Thyroid gland (tissue), 4 donors: ENCODE data around the gene OR52E1. TPM values are rescaled to one million over a fixed set of nuclear protein-coding genes. Genes with fewer than 3 reads are reported as not detected.

Experiments
- DNase-seq, 2 donors: peaks; one replicate each; pipeline ENCODE4 v3.0.0-alpha.2; 2019
- H3K27ac ChIP-seq, 3 donors: fragments of 200-600 bp; sonication (generic); 1 replicate in 2 of 3; 2 replicates in 1 of 3; pipeline ENCODE4 v1.5.1; 2016 to 2019; ENCODE audit warnings: mild to moderate bottlenecking in 1 of 3, moderate library complexity in 1 of 3
- H3K27me3 ChIP-seq: fragments of 200-600 bp; sonication (generic); one replicate; pipeline ENCODE4 v1.5.1; 2019
- H3K36me3 ChIP-seq, 2 donors: fragments of 200-600 bp; sonication (generic); one replicate each; pipeline ENCODE4 v1.5.1; 2016 to 2019
- H3K4me1 ChIP-seq, 2 donors: fragments of 200-600 bp; sonication (generic); one replicate each; pipeline ENCODE4 v1.5.1; 2017 to 2019
- H3K4me3 ChIP-seq, 3 donors: fragments of 200-600 bp; sonication (generic); replicated peaks in 1 of 3; 1 replicate in 2 of 3; 2 replicates in 1 of 3; pipeline ENCODE4 v1.5.1; 2016; ENCODE audit warnings: mild to moderate bottlenecking in 1 of 3
- H3K9me3 ChIP-seq: fragments of 200-600 bp; sonication (generic); one replicate; pipeline ENCODE4 v1.5.1; 2017
- CTCF ChIP-seq, 6 experiments: fragments of 200-600 bp in 3 of 6; fragments of 450-650 bp in 3 of 6; sonication (generic) in 3 of 6; IDR thresholded peaks; one replicate each; pipeline ENCODE4 v1.5.1; 2016 to 2019; ENCODE audit warnings: antibody characterized with exemption in 6 of 6, mild to moderate bottlenecking in 2 of 6, inconsistent platforms in 1 of 6, moderate library complexity in 1 of 6
- POLR2A ChIP-seq, 2 donors: fragments of 450-650 bp; IDR thresholded peaks; one replicate each; pipeline ENCODE4 v1.6.1; 2017; ENCODE audit warnings: antibody characterized with exemption in 2 of 2, mild to moderate bottlenecking in 2 of 2, moderate library complexity in 1 of 2
- WGBS, 2 donors: methylation state at CpG; one replicate each; pipeline ENCODE4 v1.1.5; 2017; 5-methylcytosine and 5-hydroxymethylcytosine counted together
- intact Hi-C: fragments of 100-400 bp; cut with DNase I; formaldehyde crosslinking; loops from one replicate; pipeline ENCODE4 v1.15.1; 2023
- total RNA-seq, 4 donors: library from RNA; depleted of rRNA; stranded (reverse); fragments of >200 nt; gene quantifications; one replicate each; pipeline ENCODE4 v1.2.3, GENCODE V29; 2016

Gene OR52E1
- total RNA-seq, 4 donors from 2014 or later = not detected

GRCh38 chr11:5103066-5103465, 33.7 kb downstream of the OR52E1 start:
- H3K4me1 ChIP-seq = no peaks in the 10 kb centered on the region
- no peaks in the 10 kb centered on the region for H3K27me3 ChIP-seq
- no peaks in the 10 kb centered on the region for H3K9me3 ChIP-seq
- TF ChIP-seq POLR2A (IDR thresholded peaks at IDR 0.05) (no peak), CTCF (IDR thresholded peaks at IDR 0.05) (no peak)
- intact Hi-C loops = no loop called here
- no peaks in the 10 kb centered on the region for H3K36me3 ChIP-seq
- DNase-seq = no peak
- no peak overlapping the region for H3K27ac ChIP-seq
- no peak overlapping the region for H3K4me3 ChIP-seq

- TF ChIP-seq POLR2A (IDR thresholded peaks at IDR 0.05) = no peak
- Histone ChIP-seq H3K27ac (no peak overlapping the region), H3K36me3 (no peaks in the 10 kb centered on the region), H3K9me3 (no peaks in the 10 kb centered on the region), H3K27me3 (no peaks in the 10 kb centered on the region), H3K4me3 (no peak overlapping the region), H3K4me1 (no peaks in the 10 kb centered on the region)
- 78 to 81% methylated on average over 3 of the region's 3 CpGs for WGBS, 2 donors
- intact Hi-C loops = no loop called here
- no peak for DNase-seq
Observed at GRCh38 chr11:5107285-5107684, 37.9 kb downstream of the OR52E1 start.

- 76 to 79% methylated on average over 3 of the region's 3 CpGs for WGBS, 2 donors
- intact Hi-C loops = no loop called here
- Histone ChIP-seq H3K9me3 (no peaks in the 10 kb centered on the region), H3K27ac (no peak overlapping the region), H3K4me1 (no peaks in the 10 kb centered on the region), H3K4me3 (no peak overlapping the region), H3K27me3 (no peaks in the 10 kb centered on the region), H3K36me3 (no peaks in the 10 kb centered on the region)
- no peak for DNase-seq
- TF ChIP-seq CTCF (IDR thresholded peaks at IDR 0.05) (no peak), POLR2A (IDR thresholded peaks at IDR 0.05) (no peak)
Observed at GRCh38 chr11:5115339-5115738, 46.0 kb downstream of the OR52E1 start.

GRCh38 chr11:5117588-5117987, 48.2 kb downstream of the OR52E1 start:
- intact Hi-C loops = no loop called here
- DNase-seq = no peak
- no peaks in the 10 kb centered on the region for H3K27me3 ChIP-seq
- H3K27ac ChIP-seq = no peak overlapping the region
- TF ChIP-seq CTCF (IDR thresholded peaks at IDR 0.05) = no peak
- no peak for TF ChIP-seq POLR2A (IDR thresholded peaks at IDR 0.05)
- H3K4me3 ChIP-seq = no peak overlapping the region
- H3K36me3 ChIP-seq = no peaks in the 10 kb centered on the region
- no peaks in the 10 kb centered on the region for H3K4me1 ChIP-seq
- no peaks in the 10 kb centered on the region for H3K9me3 ChIP-seq

- H3K36me3 ChIP-seq = no peaks in the 10 kb centered on the region
- DNase-seq = no peak
- intact Hi-C loops = no loop called here
- no peaks in the 10 kb centered on the region for H3K9me3 ChIP-seq
- TF ChIP-seq POLR2A (IDR thresholded peaks at IDR 0.05) (no peak), CTCF (IDR thresholded peaks at IDR 0.05) (no peak)
- 87 to 93% methylated on average over 1 of the region's 1 CpG for whole genome bisulfite sequencing, 2 donors
- no peaks in the 10 kb centered on the region for H3K27me3 ChIP-seq
- H3K4me3 ChIP-seq = no peak overlapping the region
- H3K4me1 ChIP-seq = no peaks in the 10 kb centered on the region
- no peak overlapping the region for H3K27ac ChIP-seq
Observed at GRCh38 chr11:5118893-5119292, 49.5 kb downstream of the OR52E1 start.

Other genes starting within 250 kb of the OR52E1 start
- gene OR51F2, start 248.3 kb upstream of the OR52E1 start, total RNA-seq = not detected
- under 1 TPM in 1 of 4 donors, not detected in 3; 0.27 TPM for gene OR51S1, start 220.4 kb upstream of the OR52E1 start, total RNA-seq
- not detected for gene OR51T1, start 187.7 kb upstream of the OR52E1 start, total RNA-seq
- gene OR51A7, start 165.8 kb upstream of the OR52E1 start, total RNA-seq = not detected
- gene OR51G2, start 150.2 kb upstream of the OR52E1 start, total RNA-seq = not detected
- gene OR51G1, start 145.2 kb upstream of the OR52E1 start, total RNA-seq = not detected
- not detected for gene OR51A4, start 122.0 kb upstream of the OR52E1 start, total RNA-seq
- not detected for gene OR51A2, start 113.9 kb upstream of the OR52E1 start, total RNA-seq
- not detected for gene OR51L1, start 74.7 kb upstream of the OR52E1 start, total RNA-seq
- not detected for gene OR52J3, start 23.0 kb upstream of the OR52E1 start, total RNA-seq
- not detected for gene OR52E2, start 9.9 kb upstream of the OR52E1 start, total RNA-seq
- not detected for gene OR52A5, start 68.8 kb downstream of the OR52E1 start, total RNA-seq
- not detected for gene OR52A1, start 85.2 kb downstream of the OR52E1 start, total RNA-seq
- gene OR51V1, start 131.1 kb downstream of the OR52E1 start, total RNA-seq = not detected
- 100 to 1,000 TPM in 2 of 4 donors, 10 to 100 TPM in 1, 1 to 10 TPM in 1; 2.5 to 214 (median 107) TPM for gene HBB, start 157.5 kb downstream of the OR52E1 start, total RNA-seq
- 1 to 10 TPM in 1 of 4 donors, not detected in 3; 1.0 TPM for gene HBD, start 164.9 kb downstream of the OR52E1 start, total RNA-seq
- not detected for gene HBG1, start 180.3 kb downstream of the OR52E1 start, total RNA-seq
- not detected for gene HBG2, start 185.2 kb downstream of the OR52E1 start, total RNA-seq
- 1 to 10 TPM in 1 of 4 donors, not detected in 3; 1.2 TPM for gene HBE1, start 200.4 kb downstream of the OR52E1 start, total RNA-seq
- not detected for gene OR51B4, start 232.4 kb downstream of the OR52E1 start, total RNA-seq